H9 (cell line): ENCODE measurements around the gene AFDN. TPM values are rescaled to one million over a fixed set of nuclear protein-coding genes. Genes with fewer than 3 reads are reported as not detected.

ENCODE experiments used
- DNase-seq: peaks from one replicate; pipeline ENCODE4 v3.0.0-alpha.2; 2017
- H2AFZ ChIP-seq: one replicate; pipeline ENCODE4 v1.6.1; 2013; ENCODE audit warnings: mild to moderate bottlenecking, low read length, control low read depth, moderate library complexity
- H2AK5ac ChIP-seq: 2 replicates; pipeline ENCODE4 v1.6.1; 2013; ENCODE audit warnings: low read length, control low read depth, mixed read lengths; ENCODE audit not compliant: insufficient read length
- H2BK120ac ChIP-seq: one replicate; pipeline ENCODE4 v1.6.1; 2013; ENCODE audit warnings: low read depth, mild to moderate bottlenecking, low read length, control low read depth, inconsistent platforms; ENCODE audit not compliant: poor library complexity, severe bottlenecking
- H2BK12ac ChIP-seq: 2 replicates; pipeline ENCODE4 v1.6.1; 2013; ENCODE audit warnings: low read length, control low read depth, mixed read lengths, low read depth; ENCODE audit not compliant: insufficient read length
- H2BK15ac ChIP-seq: 2 replicates; pipeline ENCODE4 v1.6.1; 2013; ENCODE audit warnings: low read depth, low read length, control low read depth
- H2BK20ac ChIP-seq: one replicate; pipeline ENCODE4 v1.6.1; 2013; ENCODE audit warnings: low read depth, mild to moderate bottlenecking, low read length, control low read depth, inconsistent platforms; ENCODE audit not compliant: poor library complexity, severe bottlenecking
- H2BK5ac ChIP-seq: 2 replicates; pipeline ENCODE4 v1.6.1; 2013; ENCODE audit warnings: low read length, control low read depth, mixed read lengths; ENCODE audit not compliant: insufficient read length
- H3K14ac ChIP-seq: 2 replicates; pipeline ENCODE4 v1.6.1; 2013; ENCODE audit warnings: low read length, control low read depth; ENCODE audit not compliant: insufficient read depth
- H3K18ac ChIP-seq: 2 replicates; pipeline ENCODE4 v1.6.1; 2013; ENCODE audit warnings: low read depth, mild to moderate bottlenecking, mixed read lengths, low read length, control low read depth; ENCODE audit not compliant: insufficient read length
- H3K23ac ChIP-seq: 2 replicates; pipeline ENCODE4 v1.6.1; 2013; ENCODE audit warnings: low read length, control low read depth, mixed read lengths, low read depth; ENCODE audit not compliant: insufficient read length
- H3K23me2 ChIP-seq: 2 replicates; pipeline ENCODE4 v1.6.1; 2013; ENCODE audit warnings: low read depth, mild to moderate bottlenecking, mixed read lengths, low read length, control low read depth; ENCODE audit not compliant: insufficient read length, poor library complexity, severe bottlenecking
- H3K27ac ChIP-seq: 2 replicates; pipeline ENCODE4 v1.5.1; 2013; ENCODE audit warnings: low read length, control low read depth, mixed read lengths, low read depth; ENCODE audit not compliant: insufficient read length
- H3K27me3 ChIP-seq: 2 replicates; pipeline ENCODE4 v1.6.1; 2013; ENCODE audit warnings: low read length, control low read depth, inconsistent platforms; ENCODE audit not compliant: insufficient read depth
- H3K4ac ChIP-seq: 2 replicates; pipeline ENCODE4 v1.6.1; 2013; ENCODE audit warnings: low read depth, mild to moderate bottlenecking, control low read depth, inconsistent platforms, low read length, moderate library complexity
- H3K4me1 ChIP-seq: 2 replicates; pipeline ENCODE4 v1.6.1; 2013; ENCODE audit warnings: low read length, control low read depth, inconsistent platforms; ENCODE audit not compliant: insufficient read depth
- H3K4me2 ChIP-seq: 2 replicates; pipeline ENCODE4 v1.6.1; 2013; ENCODE audit warnings: low read length, control low read depth, mixed read lengths; ENCODE audit not compliant: insufficient read length, insufficient read depth
- H3K56ac ChIP-seq: 2 replicates; pipeline ENCODE4 v1.6.1; 2013; ENCODE audit warnings: low read depth, mild to moderate bottlenecking, mixed read lengths, low read length, control low read depth; ENCODE audit not compliant: insufficient read length
- H3K79me1 ChIP-seq: 2 replicates; pipeline ENCODE4 v1.6.1; 2013; ENCODE audit warnings: low read depth, mild to moderate bottlenecking, moderate library complexity, low read length, control low read depth, inconsistent platforms; ENCODE audit not compliant: insufficient read depth, poor library complexity, severe bottlenecking
- H3K79me2 ChIP-seq: 2 replicates; pipeline ENCODE4 v1.6.1; 2013; ENCODE audit warnings: low read length, control low read depth, inconsistent platforms; ENCODE audit not compliant: insufficient read depth
- H3K9ac ChIP-seq: 2 replicates; pipeline ENCODE4 v1.6.1; 2013; ENCODE audit warnings: low read length, control low read depth, mixed read lengths; ENCODE audit not compliant: insufficient read length; ENCODE audit errors: extremely low read depth
- H3K9me3 ChIP-seq: one replicate; pipeline ENCODE4 v1.6.1; 2013; ENCODE audit warnings: low read depth, low read length, inconsistent platforms; ENCODE audit not compliant: control insufficient read depth
- H3T11ph ChIP-seq: one replicate; pipeline ENCODE4 v1.6.1; 2013; ENCODE audit warnings: mild to moderate bottlenecking, low read length, control low read depth, inconsistent platforms
- H4K20me1 ChIP-seq: one replicate; pipeline ENCODE4 v1.6.1; 2013; ENCODE audit not compliant: control insufficient read depth, insufficient read length, insufficient read depth
- H4K5ac ChIP-seq: 2 replicates; pipeline ENCODE4 v1.6.1; 2013; ENCODE audit warnings: low read depth, mild to moderate bottlenecking, mixed read lengths, low read length, control low read depth; ENCODE audit not compliant: insufficient read length
- H4K8ac ChIP-seq: replicated peaks from 2 replicates; pipeline ENCODE4 v1.6.1; 2013; ENCODE audit warnings: low read length, control low read depth, mixed read lengths, low read depth; ENCODE audit not compliant: insufficient read length
- H4K91ac ChIP-seq: 2 replicates; pipeline ENCODE4 v1.6.1; 2013; ENCODE audit warnings: low read depth, mild to moderate bottlenecking, moderate library complexity, mixed read lengths, low read length, control low read depth; ENCODE audit not compliant: insufficient read length
- H3K27ac Mint-ChIP-seq, 3 experiments: 2 replicates in 2 of 3; 3 replicates in 1 of 3; pipeline ENCODE4 v1.8.0; 2020 to 2021; ENCODE audit warnings: mixed read lengths in 3 of 3, mild to moderate bottlenecking in 1 of 3, moderate library complexity in 1 of 3
- H3K27me3 Mint-ChIP-seq: 2 replicates; pipeline ENCODE4 v1.8.0; 2021; ENCODE audit warnings: low read depth, mild to moderate bottlenecking, moderate library complexity, mixed read lengths
- H3K36me3 Mint-ChIP-seq, 3 experiments: 2 replicates in 2 of 3; 3 replicates in 1 of 3; pipeline ENCODE4 v1.8.0; 2020 to 2021; ENCODE audit warnings: low read depth in 3 of 3, mixed read lengths in 3 of 3; ENCODE audit not compliant: insufficient read depth in 1 of 3
- H3K4me1 Mint-ChIP-seq, 2 experiments: 2 replicates each; pipeline ENCODE4 v1.8.0; 2020; ENCODE audit warnings: mixed read lengths in 2 of 2
- H3K4me3 Mint-ChIP-seq, 2 experiments: 2 replicates in 1 of 2; 3 replicates in 1 of 2; pipeline ENCODE4 v1.8.0; 2020 to 2021; ENCODE audit warnings: mild to moderate bottlenecking in 2 of 2, mixed read lengths in 2 of 2, moderate library complexity in 1 of 2
- H3K9me3 Mint-ChIP-seq, 2 experiments: 2 replicates in 1 of 2; 3 replicates in 1 of 2; pipeline ENCODE4 v1.8.0; 2020; ENCODE audit warnings: mild to moderate bottlenecking in 2 of 2, mixed read lengths in 2 of 2, moderate library complexity in 1 of 2
- CTCF ChIP-seq: fragments of 200-600 bp; sonication (generic); conservative IDR thresholded peaks from 3 replicates; pipeline ENCODE4 v1.8.0; 2021; ENCODE audit warnings: antibody characterized with exemption, mild to moderate bottlenecking
- WGBS: extraction: QIAGEN DNeasy Blood & Tissue Kit; methylation state at CpG from one replicate; pipeline ENCODE4 v1.1.7; 2013; ENCODE audit warnings: missing lambda C conversion rate, low lambda C conversion rate, mixed read lengths; ENCODE audit not compliant: insufficient read length; ENCODE audit errors: extremely low coverage; 5-methylcytosine and 5-hydroxymethylcytosine counted together
- total RNA-seq: library from RNA; stranded (reverse); gene quantifications from 2 replicates; pipeline ENCODE4 v1.2.1, GENCODE V29; 2021

Gene AFDN
- total RNA-seq, 1 experiment from 2014 or later: 157 TPM

- no peak for TF ChIP-seq CTCF
- no peak overlapping the region for H3K18ac ChIP-seq
- H4K5ac ChIP-seq: no peak overlapping the region
- no peak overlapping the region for H3K4ac ChIP-seq
- no peak overlapping the region for H3K4me3 Mint-ChIP-seq
- no peaks in the 10 kb centered on the region for H3K9me3 ChIP-seq
- peaks cover 5% of the 10 kb centered on the region for H3K79me1 ChIP-seq
- peaks cover 26% of the 10 kb centered on the region; the same call in 1 of the 2 replicates for H3K4me1 ChIP-seq
- peaks cover 17 to 22% of the 10 kb centered on the region in 2 experiments for H3K4me1 Mint-ChIP-seq
- H3K27me3 Mint-ChIP-seq: no peaks in the 10 kb centered on the region
- H2AFZ ChIP-seq: no peak overlapping the region
- no peak overlapping the region for H2BK12ac ChIP-seq
- H3K27me3 ChIP-seq: no peaks in the 10 kb centered on the region
- DNase-seq: no peak
- WGBS: no CpG with 5 or more reads among the region's 7 CpGs
- no peak overlapping the region for H4K91ac ChIP-seq
- no peak overlapping the region for H3K27ac Mint-ChIP-seq
- H2BK120ac ChIP-seq: no peak overlapping the region
- H4K20me1 ChIP-seq: no peaks in the 10 kb centered on the region
- no peak overlapping the region for H3K14ac ChIP-seq
- no peak overlapping the region for H2BK15ac ChIP-seq
- H3T11ph ChIP-seq: no peak overlapping the region
- no peak overlapping the region for H2BK20ac ChIP-seq
- no peak overlapping the region for H3K23ac ChIP-seq
- H3K23me2 ChIP-seq: no peaks in the 10 kb centered on the region
- no peak overlapping the region for H3K27ac ChIP-seq
- no peak overlapping the region for H2AK5ac ChIP-seq
- no peak overlapping the region for H3K4me2 ChIP-seq
- H2BK5ac ChIP-seq: no peak overlapping the region
- peaks cover 57% of the 10 kb centered on the region for H3K79me2 ChIP-seq
- H3K9ac ChIP-seq: no peak overlapping the region
- no peaks in the 10 kb centered on the region for H3K36me3 Mint-ChIP-seq
- no peak overlapping the region for H3K56ac ChIP-seq
- H4K8ac ChIP-seq: no peak overlapping the region
- no peaks in the 10 kb centered on the region for H3K9me3 Mint-ChIP-seq
Observed at GRCh38 chr6:167840526-167841179, 13.9 kb downstream of the AFDN start.
